ENCODE results near the gene CSAD.

DNA sequence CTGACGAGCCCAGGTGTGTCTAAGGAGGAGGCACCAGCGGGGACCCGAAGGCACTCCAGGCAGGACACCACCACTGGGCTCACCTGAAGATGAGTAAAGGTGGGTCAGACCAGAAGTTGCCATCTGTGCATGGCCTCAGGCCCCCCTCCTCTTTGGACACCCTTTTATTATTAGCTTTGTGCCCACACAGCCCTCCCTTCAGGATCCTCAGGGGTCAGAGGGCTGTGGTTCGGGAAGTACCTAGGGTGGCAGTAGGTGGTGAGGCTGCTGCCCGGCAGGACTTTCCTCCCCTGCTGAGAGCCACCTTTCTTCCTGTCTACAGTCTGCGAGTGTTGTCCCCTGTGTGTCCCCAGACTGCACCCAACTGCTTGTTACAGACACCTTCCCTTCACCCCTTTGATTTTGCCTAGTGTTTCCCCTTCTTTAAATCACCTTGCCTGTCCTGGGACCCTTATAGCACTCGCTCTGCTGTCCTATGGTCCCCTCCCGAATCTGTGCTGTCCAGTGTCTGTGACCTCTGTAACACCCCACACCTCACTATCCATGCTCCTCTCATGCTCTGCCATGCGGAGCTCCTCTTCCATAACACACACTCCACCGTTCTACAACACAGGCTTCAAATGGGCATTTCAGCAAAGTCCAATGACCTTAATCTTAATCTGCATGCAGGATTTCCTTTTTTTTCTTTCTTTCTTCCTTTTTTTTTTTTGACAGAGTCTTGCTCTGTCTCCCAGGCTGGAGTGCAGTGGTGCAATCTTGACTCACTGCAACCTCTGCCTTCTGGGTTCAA lies 51.8 kb downstream of the CSAD start:
- TF ChIP-seq, protein P1, sequence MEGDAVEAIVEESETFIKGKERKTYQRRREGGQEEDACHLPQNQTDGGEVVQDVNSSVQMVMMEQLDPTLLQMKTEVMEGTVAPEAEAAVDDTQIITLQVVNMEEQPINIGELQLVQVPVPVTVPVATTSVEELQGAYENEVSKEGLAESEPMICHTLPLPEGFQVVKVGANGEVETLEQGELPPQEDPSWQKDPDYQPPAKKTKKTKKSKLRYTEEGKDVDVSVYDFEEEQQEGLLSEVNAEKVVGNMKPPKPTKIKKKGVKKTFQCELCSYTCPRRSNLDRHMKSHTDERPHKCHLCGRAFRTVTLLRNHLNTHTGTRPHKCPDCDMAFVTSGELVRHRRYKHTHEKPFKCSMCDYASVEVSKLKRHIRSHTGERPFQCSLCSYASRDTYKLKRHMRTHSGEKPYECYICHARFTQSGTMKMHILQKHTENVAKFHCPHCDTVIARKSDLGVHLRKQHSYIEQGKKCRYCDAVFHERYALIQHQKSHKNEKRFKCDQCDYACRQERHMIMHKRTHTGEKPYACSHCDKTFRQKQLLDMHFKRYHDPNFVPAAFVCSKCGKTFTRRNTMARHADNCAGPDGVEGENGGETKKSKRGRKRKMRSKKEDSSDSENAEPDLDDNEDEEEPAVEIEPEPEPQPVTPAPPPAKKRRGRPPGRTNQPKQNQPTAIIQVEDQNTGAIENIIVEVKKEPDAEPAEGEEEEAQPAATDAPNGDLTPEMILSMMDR (conservative IDR thresholded peaks at IDR 0.05; ENCODE audit: low read depth, low read length), result no peak
- no peak for TF ChIP-seq EZH2 (IDR thresholded peaks at IDR 0.05; ENCODE audit: borderline replicate concordance, low read depth, low read length, poor library complexity, severe bottlenecking)
